HG03175 (cell line): ENCODE data around the gene ERBB3.
A peak's percentile ranks its signal among the peaks of the same experiment; 100 is the strongest.

Source experiments
- ATAC-seq: cut with Tn5 transposase; IDR thresholded peaks from one replicate; pipeline ENCODE4 v1.9.1; 2021; ENCODE audit warnings: mild to moderate bottlenecking, moderate library complexity; ENCODE audit not compliant: unreplicated experiment

Gene ERBB3

GRCh38 chr12:56129942-56130495 is 50.1 kb downstream of the ERBB3 start:
- ATAC-seq, result no peak

GRCh38 chr12:56130876-56131275 is 50.9 kb downstream of the ERBB3 start:
- ATAC-seq, result no peak

GRCh38 chr12:56134897-56135296 is 54.9 kb downstream of the ERBB3 start:
- no peak for ATAC-seq

- no peak for ATAC-seq
Observed at GRCh38 chr12:56137853-56138571, 58.0 kb downstream of the ERBB3 start.

GRCh38 chr12:56141946-56142784 is 62.2 kb downstream of the ERBB3 start:
- no peak for ATAC-seq

- no peak for ATAC-seq
Observed at GRCh38 chr12:56143217-56143616, 63.3 kb downstream of the ERBB3 start.

- ATAC-seq, result no peak
Observed at GRCh38 chr12:56143870-56144269, 63.9 kb downstream of the ERBB3 start.

- ATAC-seq, result no peak
Observed at GRCh38 chr12:56145217-56145616, 65.3 kb downstream of the ERBB3 start.

GRCh38 chr12:56146492-56147460 is 66.8 kb downstream of the ERBB3 start:
- ATAC-seq, result no peak

GRCh38 chr12:56150563-56150962 is 70.6 kb downstream of the ERBB3 start:
- ATAC-seq, result no peak

GRCh38 chr12:56151672-56152131 is 71.7 kb downstream of the ERBB3 start:
- ATAC-seq, result peak; percentile 54

GRCh38 chr12:56152132-56152755 is 72.3 kb downstream of the ERBB3 start, which contains the start of gene MYL6B:
Gene MYL6B, plus strand, starts transcription at chr12:56152587. Its CDS starts 1,332 bp downstream, at chr12:56153919.
- ATAC-seq, result peak; percentile 90
